SHP77 (cell line): ENCODE measurements around the gene INPP4A.

Source experiments
- DNase-seq, 2 experiments: peaks; one replicate each; lab custom pipeline; 2025; lab: John Stamatoyannopoulos, UW

The INPP4A gene

GRCh38 chr2:98514879-98515249 is 70.2 kb downstream of the INPP4A start:
- DNase-seq = no peak

- peak in 1 of 2 experiments; percentile 2 for DNase-seq
Measured at GRCh38 chr2:98515250-98515991, 70.8 kb downstream of the INPP4A start.

- no peak for DNase-seq
Measured at GRCh38 chr2:98516571-98516970, 71.9 kb downstream of the INPP4A start.

- DNase-seq = no peak
Measured at GRCh38 chr2:98517636-98518035, 73.0 kb downstream of the INPP4A start.

- DNase-seq = peak in 1 of 2 experiments; percentile 4
Measured at GRCh38 chr2:98518101-98518500, 73.4 kb downstream of the INPP4A start.

- no peak for DNase-seq
Measured at GRCh38 chr2:98519156-98519555, 74.5 kb downstream of the INPP4A start.

- DNase-seq = no peak
Measured at GRCh38 chr2:98519851-98520250, 75.2 kb downstream of the INPP4A start.

- DNase-seq = no peak
Measured at GRCh38 chr2:98520806-98521205, 76.1 kb downstream of the INPP4A start.

GRCh38 chr2:98521266-98521665 is 76.6 kb downstream of the INPP4A start:
- DNase-seq = no peak

- DNase-seq = no peak
Measured at GRCh38 chr2:98522854-98523253, 78.2 kb downstream of the INPP4A start.

GRCh38 chr2:98524168-98524567 is 79.5 kb downstream of the INPP4A start:
- peak; percentile 81 to 89 for DNase-seq

- DNase-seq = no peak
Measured at GRCh38 chr2:98528349-98528748, 83.7 kb downstream of the INPP4A start.

- DNase-seq = no peak
Measured at GRCh38 chr2:98530114-98530513, 85.5 kb downstream of the INPP4A start.

- DNase-seq = no peak
Measured at GRCh38 chr2:98532756-98533155, 88.1 kb downstream of the INPP4A start.

GRCh38 chr2:98533547-98533946 is 88.9 kb downstream of the INPP4A start:
- DNase-seq = no peak

- DNase-seq = no peak
Measured at GRCh38 chr2:98534761-98535160, 90.1 kb downstream of the INPP4A start.

GRCh38 chr2:98535971-98536677 is 91.5 kb downstream of the INPP4A start:
- DNase-seq = no peak

GRCh38 chr2:98537390-98538126 is 92.9 kb downstream of the INPP4A start:
- DNase-seq = no peak

- DNase-seq = no peak
Measured at GRCh38 chr2:98538280-98539041, 93.8 kb downstream of the INPP4A start.

- no peak for DNase-seq
Measured at GRCh38 chr2:98539056-98539735, 94.5 kb downstream of the INPP4A start.

GRCh38 chr2:98540536-98540935 is 95.9 kb downstream of the INPP4A start:
- no peak for DNase-seq

GRCh38 chr2:98541489-98541888 is 96.8 kb downstream of the INPP4A start:
- no peak for DNase-seq
